WTC11 (cell line): ENCODE measurements around the gene ASCC3. TPM values are rescaled to one million over a fixed set of nuclear protein-coding genes. Genes with fewer than 3 reads are reported as not detected.

Experiments
- ATAC-seq: fragments of 200-7000 bp; cut with Tn5 transposase; 2 replicates; pipeline ENCODE4 v1.10.0; 2021; ENCODE audit warnings: mild to moderate bottlenecking, moderate library complexity
- CTCF ChIA-PET: fragments of 300-600 bp; sonication (Branson Sonifier 250); formaldehyde crosslinking; loops from one replicate; lab custom pipeline; 2021; ENCODE audit warnings: antibody characterized with exemption; lab: Charles Lee
- POLR2A ChIA-PET: fragments of 350-600 bp; sonication (Branson Sonifier 250); formaldehyde crosslinking; loops from one replicate; lab custom pipeline; 2021; ENCODE audit warnings: antibody characterized with exemption; lab: Charles Lee
- DNase-seq: peaks from one replicate; pipeline ENCODE4 v3.0.0; 2021; ENCODE audit warnings: low spot score
- H3K27ac Mint-ChIP-seq: 2 replicates; pipeline ENCODE4 v1.8.0; 2021; ENCODE audit warnings: mixed read lengths
- H3K27me3 Mint-ChIP-seq: 2 replicates; pipeline ENCODE4 v1.8.0; 2021; ENCODE audit warnings: low read depth, mild to moderate bottlenecking, moderate library complexity, mixed read lengths
- H3K36me3 Mint-ChIP-seq: 2 replicates; pipeline ENCODE4 v1.8.0; 2021; ENCODE audit warnings: mixed read lengths
- H3K4me1 Mint-ChIP-seq: 2 replicates; pipeline ENCODE4 v1.8.0; 2022; ENCODE audit warnings: mixed read lengths
- H3K4me3 Mint-ChIP-seq: 2 replicates; pipeline ENCODE4 v1.8.0; 2021; ENCODE audit warnings: mild to moderate bottlenecking, moderate library complexity, mixed read lengths
- H3K9me3 Mint-ChIP-seq: 2 replicates; pipeline ENCODE4 v1.8.0; 2021; ENCODE audit warnings: mixed read lengths
- ARID4B ChIP-seq: sonication (generic); formaldehyde crosslinking; IDR thresholded peaks from 2 replicates; pipeline ENCODE4 v1.8.0; 2023; ENCODE audit warnings: missing genetic modification reagents, mild to moderate bottlenecking, borderline replicate concordance
- E2F1 ChIP-seq: sonication (generic); formaldehyde crosslinking; IDR thresholded peaks from 2 replicates; pipeline ENCODE4 v1.8.0; 2022; ENCODE audit warnings: mild to moderate bottlenecking, missing genetic modification reagents
- E2F4 ChIP-seq: sonication (generic); formaldehyde crosslinking; IDR thresholded peaks from 2 replicates; pipeline ENCODE4 v1.8.1; 2022; ENCODE audit warnings: low read depth, mild to moderate bottlenecking, moderate library complexity, missing genetic modification reagents, borderline replicate concordance
- E2F5 ChIP-seq: sonication (generic); formaldehyde crosslinking; IDR thresholded peaks from 2 replicates; pipeline ENCODE4 v1.8.1; 2022; ENCODE audit warnings: mild to moderate bottlenecking, moderate library complexity, missing genetic modification reagents
- ELF4 ChIP-seq: sonication (generic); formaldehyde crosslinking; IDR thresholded peaks from 2 replicates; pipeline ENCODE4 v1.8.1; 2022; ENCODE audit warnings: low read depth, mild to moderate bottlenecking, moderate library complexity, missing genetic modification reagents
- ERG ChIP-seq: fragments of 250-450 bp; sonication (Bioruptor Pico); IDR thresholded peaks from 2 replicates; pipeline ENCODE4 v1.8.0; 2021; ENCODE audit warnings: mild to moderate bottlenecking
- FOXJ3 ChIP-seq: sonication (generic); formaldehyde crosslinking; IDR thresholded peaks from 2 replicates; pipeline ENCODE4 v1.9.0; 2021; ENCODE audit warnings: missing genetic modification reagents, mild to moderate bottlenecking, borderline replicate concordance
- FOXK1 ChIP-seq: sonication (generic); formaldehyde crosslinking; IDR thresholded peaks from 2 replicates; pipeline ENCODE4 v1.8.0; 2022; ENCODE audit warnings: mild to moderate bottlenecking, moderate library complexity, missing genetic modification reagents
- FOXP4 ChIP-seq: sonication (generic); formaldehyde crosslinking; IDR thresholded peaks from 2 replicates; pipeline ENCODE4 v1.8.0; 2022; ENCODE audit warnings: mild to moderate bottlenecking, missing genetic modification reagents
- IRF2 ChIP-seq: sonication (generic); formaldehyde crosslinking; IDR thresholded peaks from 2 replicates; pipeline ENCODE4 v1.8.0; 2022; ENCODE audit warnings: low read depth, missing genetic modification reagents, borderline replicate concordance
- JAZF1 ChIP-seq: fragments of 250-450 bp; sonication (Bioruptor Pico); IDR thresholded peaks from 2 replicates; pipeline ENCODE4 v1.9.0; 2021; ENCODE audit warnings: moderate library complexity, mild to moderate bottlenecking, inconsistent platforms
- MAX ChIP-seq: sonication (generic); formaldehyde crosslinking; IDR thresholded peaks from 2 replicates; pipeline ENCODE4 v1.8.0; 2022; ENCODE audit warnings: mild to moderate bottlenecking, missing genetic modification reagents
- NFYB ChIP-seq: sonication (generic); formaldehyde crosslinking; conservative IDR thresholded peaks from 2 replicates; pipeline ENCODE4 v1.8.0; 2022; ENCODE audit warnings: low read depth, missing genetic modification reagents
- OVOL2 ChIP-seq: fragments of 250-450 bp; sonication (Bioruptor Pico); IDR thresholded peaks from 2 replicates; pipeline ENCODE4 v1.9.0; 2021; ENCODE audit warnings: mild to moderate bottlenecking, borderline replicate concordance
- PREB ChIP-seq: sonication (generic); formaldehyde crosslinking; IDR thresholded peaks from 2 replicates; pipeline ENCODE4 v1.8.1; 2022; ENCODE audit warnings: mild to moderate bottlenecking, missing genetic modification reagents, moderate library complexity, borderline replicate concordance
- PRRX2 ChIP-seq: fragments of 250-450 bp; sonication (Bioruptor Pico); IDR thresholded peaks from 2 replicates; pipeline ENCODE4 v1.8.0; 2021; ENCODE audit warnings: mild to moderate bottlenecking
- ZNF281 ChIP-seq: sonication (generic); formaldehyde crosslinking; IDR thresholded peaks from 2 replicates; pipeline ENCODE4 v1.8.0; 2023; ENCODE audit warnings: mild to moderate bottlenecking, missing genetic modification reagents
- total RNA-seq: library from RNA; stranded (reverse); gene quantifications from 3 replicates; pipeline ENCODE4 v1.2.3, GENCODE V29; 2021

The ASCC3 gene
- total RNA-seq, 1 experiment from 2014 or later, result 80.7 TPM

GRCh38 chr6:100691972-100692371 lies 189.2 kb downstream of the ASCC3 start (continued):
- no peak for TF ChIP-seq ARID4B (CRISPR knock-in tag)
- TF ChIP-seq, all 79 proteins: peak for 0

- ChIA-PET CTCF (no interaction called here), POLR2A (no interaction called here)
- H3K4me3 Mint-ChIP-seq, result no peak overlapping the region
- H3K9me3 Mint-ChIP-seq, result no peaks in the 10 kb centered on the region
- H3K27ac Mint-ChIP-seq, result no peak overlapping the region
- TF ChIP-seq E2F1 (CRISPR knock-in tag), result no peak
- TF ChIP-seq ELF4 (CRISPR knock-in tag), result no peak
- no peak for TF ChIP-seq OVOL2 (CRISPR knock-in tag)
- no peak for TF ChIP-seq IRF2 (CRISPR knock-in tag)
- no peak for TF ChIP-seq FOXP4 (CRISPR knock-in tag)
- no peak for TF ChIP-seq JAZF1 (CRISPR knock-in tag)
- TF ChIP-seq PREB (CRISPR knock-in tag), result no peak
- no peak for TF ChIP-seq NFYB (CRISPR knock-in tag)
- TF ChIP-seq FOXJ3, result no peak
- TF ChIP-seq PRRX2, result no peak
- TF ChIP-seq FOXK1, result no peak
- no peak for TF ChIP-seq ERG (CRISPR knock-in tag)
- H3K36me3 Mint-ChIP-seq, result no peaks in the 10 kb centered on the region
- no peaks in the 10 kb centered on the region for H3K4me1 Mint-ChIP-seq
- H3K27me3 Mint-ChIP-seq, result no peaks in the 10 kb centered on the region
- ATAC-seq (no peak), DNase-seq (no peak)
Measured at GRCh38 chr6:100686216-100686615, 194.9 kb downstream of the ASCC3 start.

- Mint-ChIP-seq H3K27ac (no peak overlapping the region), H3K9me3 (no peaks in the 10 kb centered on the region), H3K27me3 (no peaks in the 10 kb centered on the region), H3K4me1 (no peaks in the 10 kb centered on the region), H3K36me3 (no peaks in the 10 kb centered on the region), H3K4me3 (no peak overlapping the region)
- CTCF ChIA-PET, result no interaction called here
- POLR2A ChIA-PET, result no interaction called here
- DNase-seq (no peak), ATAC-seq (no peak)
- TF ChIP-seq E2F5 (CRISPR knock-in tag), result no peak
- no peak for TF ChIP-seq ZNF281 (CRISPR knock-in tag)
- no peak for TF ChIP-seq E2F4 (CRISPR knock-in tag)
- no peak for TF ChIP-seq MAX (CRISPR knock-in tag)
Measured at GRCh38 chr6:100685747-100686146, 195.4 kb downstream of the ASCC3 start.
